Endodermal cell (in vitro differentiated cells): ENCODE measurements around the gene TP53I13. TPM values are rescaled to one million over a fixed set of nuclear protein-coding genes. Genes with fewer than 3 reads are reported as not detected.
A peak's percentile ranks its signal among the peaks of the same experiment; 100 is the strongest.

Experiments
- DNase-seq: peaks from one replicate; pipeline ENCODE4 v3.0.0-alpha.2; 2017
- H3K27ac ChIP-seq: 2 replicates; pipeline ENCODE4 v1.5.1; 2013; ENCODE audit warnings: mild to moderate bottlenecking, low read depth, low read length, moderate library complexity
- H3K27me3 ChIP-seq: 2 replicates; pipeline ENCODE4 v1.6.1; 2013; ENCODE audit warnings: mild to moderate bottlenecking, low read length, moderate library complexity; ENCODE audit not compliant: insufficient read depth, control insufficient read depth, poor library complexity, severe bottlenecking
- H3K36me3 ChIP-seq: 2 replicates; pipeline ENCODE4 v1.7.0; 2013; ENCODE audit warnings: mild to moderate bottlenecking, low read length, moderate library complexity; ENCODE audit not compliant: control insufficient read depth, insufficient read depth
- H3K4me1 ChIP-seq: one replicate; pipeline ENCODE4 v1.7.0; 2013; ENCODE audit warnings: low read length; ENCODE audit not compliant: control insufficient read depth, insufficient read depth
- H3K4me3 ChIP-seq: 2 replicates; pipeline ENCODE4 v1.5.1; 2013; ENCODE audit warnings: mild to moderate bottlenecking, low read length, moderate library complexity
- H3K9ac ChIP-seq: 2 replicates; pipeline ENCODE4 v1.6.1; 2013; ENCODE audit warnings: mild to moderate bottlenecking, low read length, moderate library complexity; ENCODE audit not compliant: poor library complexity, severe bottlenecking; ENCODE audit errors: extremely low read depth
- H3K9me3 ChIP-seq: 2 replicates; pipeline ENCODE4 v1.6.1; 2013; ENCODE audit warnings: mild to moderate bottlenecking, low read length, moderate library complexity; ENCODE audit not compliant: control insufficient read depth
- H3K27ac Mint-ChIP-seq: 2 replicates; pipeline ENCODE4 v1.8.0; 2020; ENCODE audit warnings: mixed read lengths
- H3K27me3 Mint-ChIP-seq: 2 replicates; pipeline ENCODE4 v1.8.0; 2021; ENCODE audit warnings: mild to moderate bottlenecking, mixed read lengths; ENCODE audit not compliant: insufficient read depth
- H3K36me3 Mint-ChIP-seq: 2 replicates; pipeline ENCODE4 v1.8.0; 2020; ENCODE audit warnings: low read depth, mixed read lengths
- H3K4me1 Mint-ChIP-seq: 2 replicates; pipeline ENCODE4 v1.8.0; 2020; ENCODE audit warnings: mixed read lengths
- H3K4me3 Mint-ChIP-seq: 2 replicates; pipeline ENCODE4 v1.8.0; 2020; ENCODE audit warnings: mild to moderate bottlenecking, moderate library complexity, mixed read lengths
- H3K9me3 Mint-ChIP-seq: 2 replicates; pipeline ENCODE4 v1.8.0; 2020; ENCODE audit warnings: mild to moderate bottlenecking, mixed read lengths
- CTCF ChIP-seq: fragments of 200-600 bp; sonication (generic); conservative IDR thresholded peaks from 2 replicates; pipeline ENCODE4 v1.5.0; 2021; ENCODE audit warnings: antibody characterized with exemption, mild to moderate bottlenecking
- WGBS, 2 experiments: methylation state at CpG; one replicate each; pipeline versions ENCODE4 v1.1.5 to v1.1.7; 2013; ENCODE audit warnings: missing lambda C conversion rate in 2 of 2, mixed read lengths in 1 of 2; ENCODE audit not compliant: insufficient coverage in 1 of 2, insufficient read length in 1 of 2; 5-methylcytosine and 5-hydroxymethylcytosine counted together
- total RNA-seq, 2 donors: library from RNA; stranded (reverse); fragmentation: NEBNext Ultra II Directional in 1 of 2; extraction: Animal tissue kit (Norgen Biotek cat#: 25700) in 1 of 2; gene quantifications; 2 replicates in 1 of 2; 3 replicates in 1 of 2; pipeline ENCODE4 v1.2.1, GENCODE V29; 2021

The TP53I13 gene
- total RNA-seq, 2 donors from 2014 or later: 21.7 to 31.0 TPM

- Histone ChIP-seq H3K4me1 (no peaks in the 10 kb centered on the region), H3K4me3 (no peak overlapping the region), H3K9me3 (no peaks in the 10 kb centered on the region), H3K9ac (no peak overlapping the region), H3K27ac (no peak overlapping the region), H3K36me3 (no peaks in the 10 kb centered on the region), H3K27me3 (peaks cover 55% of the 10 kb centered on the region)
- Mint-ChIP-seq H3K36me3 (no peaks in the 10 kb centered on the region), H3K27me3 (peaks cover 58% of the 10 kb centered on the region), H3K4me3 (no peak overlapping the region), H3K27ac (no peak overlapping the region), H3K4me1 (peaks cover 6% of the 10 kb centered on the region), H3K9me3 (no peaks in the 10 kb centered on the region)
- DNase-seq: peak; percentile 34
- WGBS, 2 experiments: 88 to 100% methylated on average over 1 of the region's 3 CpGs
- no peak for TF ChIP-seq CTCF
Measured at GRCh38 chr17:29563816-29564215, 4.7 kb upstream of the TP53I13 start.

GRCh38 chr17:29565643-29566472 is 2.6 kb upstream of the TP53I13 start:
- Mint-ChIP-seq H3K27ac (no peak overlapping the region), H3K4me3 (peak overlapping the region; percentile 68), H3K9me3 (no peaks in the 10 kb centered on the region), H3K4me1 (peaks cover 10% of the 10 kb centered on the region), H3K27me3 (peaks cover 62% of the 10 kb centered on the region), H3K36me3 (no peaks in the 10 kb centered on the region)
- TF ChIP-seq CTCF: peak; percentile 58
- Histone ChIP-seq H3K27me3 (peaks cover 55% of the 10 kb centered on the region), H3K27ac (no peak overlapping the region), H3K9me3 (no peaks in the 10 kb centered on the region), H3K4me3 (peak overlapping the region; percentile 51), H3K36me3 (no peaks in the 10 kb centered on the region), H3K9ac (no peak overlapping the region), H3K4me1 (no peaks in the 10 kb centered on the region)
- 13 to 15% methylated on average over 48 to 55 of the region's 55 CpGs for WGBS, 2 experiments
- peak; percentile 93 for DNase-seq

- Mint-ChIP-seq H3K4me3 (peak within 1 kb of the TSS; percentile 68), H3K27ac (no peak within 1 kb of the TSS), H3K9me3 (no peaks in the 10 kb centered on the region), H3K4me1 (peaks cover 10% of the 10 kb centered on the region), H3K36me3 (no peaks in the 10 kb centered on the region), H3K27me3 (peaks cover 65% of the 10 kb centered on the region)
- Histone ChIP-seq H3K4me1 (no peaks in the 10 kb centered on the region), H3K9me3 (no peaks in the 10 kb centered on the region), H3K27ac (no peak within 1 kb of the TSS), H3K36me3 (no peaks in the 10 kb centered on the region), H3K27me3 (peaks cover 55% of the 10 kb centered on the region), H3K9ac (no peak within 1 kb of the TSS), H3K4me3 (peak within 1 kb of the TSS; percentile 85)
- WGBS, 2 experiments: 2% methylated on average over 20 to 94 of the region's 94 CpGs
- peak; percentile 90 for DNase-seq
- TF ChIP-seq CTCF: no peak
Measured at GRCh38 chr17:29566473-29567303, 1.8 kb upstream of the TP53I13 start, which contains the start of gene ABHD15. Gene ABHD15, minus strand, starts transcription at chr17:29567037. Its CDS starts 71 bp downstream, at chr17:29566966.
